Measurements from ENCODE around the gene POLR2E. TPM values are rescaled to one million over a fixed set of nuclear protein-coding genes. Genes with fewer than 3 reads are reported as not detected.

The POLR2E gene
- total and polyA plus RNA-seq, 9 of the 15 experiments (the other 6 are each of a cell fraction or from before 2014, with no cell fraction given) = 3.4 to 413 (median 244) TPM

DNA sequence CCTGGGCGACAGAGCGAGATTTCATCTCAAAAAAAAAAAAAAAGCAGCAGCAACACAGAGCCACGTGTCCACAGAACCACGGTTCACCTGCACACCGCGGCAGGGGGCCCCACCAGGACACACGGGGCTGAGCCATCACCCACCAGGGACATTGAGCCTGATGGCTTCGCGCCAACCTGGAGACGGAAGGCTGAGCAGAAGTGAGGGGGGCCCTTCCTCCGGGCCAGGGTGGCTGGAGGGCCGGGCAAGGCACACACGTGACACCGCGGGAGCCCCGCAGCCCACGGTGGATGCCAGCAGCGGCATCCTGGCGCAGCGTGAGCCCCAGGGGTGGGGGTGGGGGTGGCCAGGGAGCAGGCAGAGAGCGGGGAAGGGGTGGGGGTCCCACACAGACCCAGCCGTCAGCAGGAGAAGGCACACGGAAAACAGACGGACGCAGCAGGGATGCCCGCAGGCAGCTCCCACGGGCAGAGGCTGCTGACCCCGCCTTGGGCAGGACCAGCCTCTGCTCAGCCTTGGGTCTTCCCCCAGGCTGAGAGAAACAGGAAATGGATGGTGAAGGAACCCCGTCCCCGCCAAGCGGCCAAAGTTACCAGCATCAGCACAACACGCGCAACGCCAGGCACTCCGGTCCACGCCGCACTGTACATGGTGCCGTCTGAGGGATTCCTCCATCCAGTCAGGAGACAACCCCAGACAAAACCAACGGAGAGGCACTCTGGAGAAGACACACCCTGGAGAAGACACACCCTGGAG is 45.3 kb upstream of the POLR2E start (continued):
- TF ChIP-seq PCBP1 (IDR thresholded peaks at IDR 0.05; ENCODE audit: low read depth, low read length, poor library complexity, severe bottlenecking) (no peak), YY1 (IDR thresholded peaks at IDR 0.05; ENCODE audit: borderline replicate concordance in 1 of 3, control insufficient read depth in 1 of 3, extremely low read depth in 1 of 3, insufficient read depth in 3 of 3, insufficient read length in 1 of 3, insufficient replicate concordance in 2 of 3, low read depth in 1 of 3, low read length in 2 of 3) (no peak), MEIS2 (IDR thresholded peaks at IDR 0.05; ENCODE audit: partially characterized antibody) (no peak), CSDE1 (IDR thresholded peaks at IDR 0.05) (no peak)

DNA sequence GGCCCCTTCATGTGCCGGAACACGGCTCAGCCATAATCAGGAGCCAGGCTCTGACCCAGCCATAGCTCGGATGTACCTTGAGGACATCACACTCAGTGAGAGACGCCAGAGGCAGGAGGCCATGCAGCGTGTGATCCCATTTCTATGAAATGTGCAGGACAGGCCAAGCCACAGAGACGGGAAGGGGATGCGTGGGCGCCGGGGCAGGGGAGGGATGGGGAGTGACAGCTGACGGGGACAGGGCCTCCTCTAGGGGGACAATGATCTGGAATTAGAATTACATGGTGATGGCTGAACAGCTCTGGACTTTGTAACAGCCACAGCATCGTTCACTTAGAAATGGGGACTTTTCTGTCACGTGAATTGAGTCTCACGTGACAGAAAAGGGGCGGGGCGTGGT is 44.0 kb upstream of the POLR2E start:
- Histone ChIP-seq H3K4me1 (replicated peaks in 1 of 2; ENCODE audit: control insufficient read depth in 2 of 2, insufficient read depth in 2 of 2, low read length in 2 of 2) (peaks cover 0 to 42% of the 10 kb centered on the region in 2 experiments; a peak in 2 of 5 replicates), H3K4me2 (ENCODE audit: insufficient read depth, low read length) (no peak overlapping the region), H3K9ac (ENCODE audit: insufficient read depth in 1 of 2, low read depth in 2 of 2, low read length in 2 of 2) (no peak overlapping the region), H3K27ac (ENCODE audit: extremely low read depth, low read depth, low read length) (no peak overlapping the region), H3K36me3 (ENCODE audit: control insufficient read depth, insufficient read depth, low read length) (peaks cover 14% of the 10 kb centered on the region; the same call in 2 of the 3 replicates), H2AFZ (ENCODE audit: low read depth, low read length) (no peak overlapping the region), H3K79me2 (ENCODE audit: control insufficient read depth, insufficient read depth, low read length) (no peaks in the 10 kb centered on the region; the same call in 2 of the 3 replicates), H3K27me3 (ENCODE audit: control insufficient read depth in 2 of 2, insufficient read depth in 2 of 2, low read length in 2 of 2) (no peaks in the 10 kb centered on the region), H3K4me3 (no peak overlapping the region), H4K20me1 (replicated peaks; ENCODE audit: control insufficient read depth, insufficient read depth, low read length) (no peaks in the 10 kb centered on the region), H3K9me3 (replicated peaks; ENCODE audit: control insufficient read depth, insufficient read depth, low read depth, low read length) (no peaks in the 10 kb centered on the region), H3K9me1 (ENCODE audit: control insufficient read depth, insufficient read depth, low read length) (no peaks in the 10 kb centered on the region)
- FAIRE-seq (no peak), DNase-seq (ENCODE audit: extremely low read depth in 1 of 4, low spot score in 3 of 4) (no peak), ATAC-seq (no peak)
- CTCF ChIA-PET (ENCODE audit: low intra/inter-chr PET ratio) = no interaction called here
- intact Hi-C loops (cut with micrococcal nuclease) = no loop called here
- TF ChIP-seq, protein P1, sequence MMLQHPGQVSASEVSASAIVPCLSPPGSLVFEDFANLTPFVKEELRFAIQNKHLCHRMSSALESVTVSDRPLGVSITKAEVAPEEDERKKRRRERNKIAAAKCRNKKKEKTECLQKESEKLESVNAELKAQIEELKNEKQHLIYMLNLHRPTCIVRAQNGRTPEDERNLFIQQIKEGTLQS (IDR thresholded peaks at IDR 0.05) = no peak
- TF ChIP-seq, protein P1 (CRISPR knock-in tag; conservative IDR thresholded peaks at IDR 0.05) = no peak
- TF ChIP-seq RAD51 (IDR thresholded peaks at IDR 0.05; ENCODE audit: borderline replicate concordance, low read depth) = 0 out of 2 replicates have a peak, but pooled peaks have one; percentile 28
- BruUV-seq (replicated peaks) = no TSS peak
- in situ Hi-C loops (cut with MboI) = no loop called here
- 86% methylated on average over 13 of the region's 15 CpGs for WGBS (ENCODE audit: insufficient coverage, low coverage, missing lambda C conversion rate)
- POLR2A ChIA-PET = no interaction called here

Measured in K562 (cell line).